HG02981 (cell line): ENCODE data around the gene MFAP4.

ENCODE experiments used
- ATAC-seq: cut with Tn5 transposase; IDR thresholded peaks from one replicate; pipeline ENCODE4 v1.9.1; 2021; ENCODE audit warnings: mild to moderate bottlenecking, moderate library complexity; ENCODE audit not compliant: unreplicated experiment

Gene MFAP4

DNA sequence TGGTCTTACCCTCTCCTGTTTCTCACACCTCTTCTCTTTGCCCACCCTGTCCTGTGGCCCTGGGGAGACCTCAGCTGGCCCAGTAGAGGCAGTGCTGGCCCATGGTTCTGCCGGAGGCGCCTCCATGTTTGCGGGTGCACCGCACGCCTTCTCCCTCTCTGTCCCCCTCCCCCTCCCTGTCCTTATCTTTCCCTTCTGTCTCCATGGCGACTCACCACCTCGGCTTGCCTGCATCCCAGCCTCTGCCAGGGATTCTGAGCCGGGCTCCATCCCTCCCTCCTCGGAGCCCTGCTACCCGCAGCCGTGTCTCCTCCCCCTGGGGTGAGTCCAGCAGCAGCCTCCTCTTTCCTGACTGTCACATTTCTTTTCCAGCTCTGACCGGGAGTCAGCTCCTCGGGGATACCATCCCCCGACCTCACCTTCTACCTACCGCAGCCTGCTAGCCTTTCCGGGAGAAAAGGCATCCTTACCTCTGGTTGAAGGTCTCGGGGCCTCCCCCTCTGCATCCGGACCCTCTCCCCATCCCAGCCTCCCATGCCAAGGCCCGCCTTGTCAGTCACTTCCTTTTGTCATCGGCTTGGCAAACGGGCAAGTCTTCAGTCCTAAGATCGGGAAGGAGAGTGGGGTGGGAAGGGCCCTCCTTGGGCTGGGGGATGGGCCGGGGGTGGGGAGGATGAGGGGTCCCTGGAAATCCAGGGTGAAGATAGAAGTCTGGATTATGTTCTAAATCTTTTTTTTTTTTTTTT lies 24.1 kb upstream of the MFAP4 start, which contains the start of gene RNF112:
Gene RNF112, plus strand, starts transcription at position 358 of the 746 bp plus-strand sequence. Its CDS starts 177 bp downstream, at position 535.
- no peak for ATAC-seq

GRCh38 chr17:19410091-19410490 lies 23.1 kb upstream of the MFAP4 start:
- no peak for ATAC-seq

DNA sequence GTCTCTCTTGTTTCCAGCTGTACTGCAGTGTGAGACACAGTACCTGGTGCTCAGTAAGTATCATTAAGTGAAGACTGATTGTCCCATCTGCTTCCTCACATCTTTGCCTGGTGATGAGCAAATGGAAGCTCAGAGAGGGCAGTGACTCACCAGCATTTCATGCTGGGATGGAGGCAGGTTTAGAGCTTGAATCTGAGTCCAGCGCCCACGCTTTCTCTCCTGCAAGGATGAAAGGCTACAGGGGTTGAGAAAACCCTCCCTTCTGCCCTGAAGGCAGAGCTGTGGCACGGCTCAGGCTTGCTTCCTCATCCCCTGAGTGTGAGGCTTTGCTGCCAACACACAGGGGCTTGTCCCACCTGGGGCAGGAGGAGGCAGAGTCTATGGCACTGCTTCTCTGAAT lies 22.5 kb upstream of the MFAP4 start:
- ATAC-seq = no peak

GRCh38 chr17:19409066-19409465 lies 22.1 kb upstream of the MFAP4 start:
- no peak for ATAC-seq

DNA sequence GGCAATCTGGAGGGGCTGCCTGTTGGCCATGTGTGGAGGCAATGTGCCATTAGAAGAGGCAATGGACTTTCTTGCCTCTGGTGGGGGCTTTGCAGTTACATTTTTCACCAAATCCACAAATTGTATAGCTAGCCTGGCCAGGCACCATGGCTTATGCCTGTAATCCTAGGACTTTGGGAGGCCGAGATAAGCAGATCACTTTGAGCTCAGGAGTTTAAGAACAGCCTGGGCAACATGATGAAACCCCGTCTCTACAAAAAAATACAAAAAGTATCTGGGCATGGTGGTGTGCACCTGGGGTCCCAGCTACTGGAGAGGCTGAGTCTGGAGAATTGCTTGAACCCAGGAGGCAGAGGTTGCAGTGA lies 21.3 kb upstream of the MFAP4 start:
- no peak for ATAC-seq

DNA sequence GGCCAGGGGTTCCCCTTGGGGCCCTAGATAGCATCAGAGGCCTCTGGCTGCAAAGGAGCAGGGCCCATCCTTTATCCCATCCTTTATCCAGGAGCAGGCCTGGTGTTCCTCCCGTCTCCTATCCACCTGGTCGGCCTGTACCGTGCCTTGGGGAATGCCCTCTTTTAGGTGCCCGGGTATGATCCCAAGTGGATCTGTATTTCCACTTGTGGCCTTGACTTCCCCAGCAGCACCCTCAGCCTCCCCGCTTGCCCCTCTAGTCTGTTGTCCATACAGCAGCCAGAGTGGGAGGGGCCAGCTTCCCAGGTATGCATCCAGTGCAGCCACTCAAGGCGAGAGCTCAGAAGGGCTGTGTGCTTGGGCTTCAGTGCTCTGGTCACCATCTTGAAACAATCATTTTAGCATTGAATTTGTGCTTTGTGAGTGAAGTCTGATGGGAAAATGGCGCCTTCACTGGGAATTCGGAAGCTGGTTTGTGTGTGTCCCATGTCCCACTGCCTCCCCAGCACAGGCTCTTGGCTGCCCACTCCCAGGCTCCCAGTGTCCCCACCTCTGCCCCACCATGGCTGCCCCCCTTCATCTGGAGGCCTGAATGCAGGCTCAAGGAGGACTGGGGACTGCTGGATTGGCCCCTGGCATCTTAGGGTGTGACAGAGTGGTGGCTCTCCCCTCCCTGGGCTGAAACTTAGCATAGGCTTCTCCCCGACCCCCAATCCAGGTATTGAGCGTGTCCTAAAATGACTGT lies 20.8 kb upstream of the MFAP4 start:
- no peak for ATAC-seq

- ATAC-seq = no peak
These were observed 18.1 kb upstream of the MFAP4 start for GRCh38 chr17:19405114-19405513.

GRCh38 chr17:19404264-19404663 lies 17.3 kb upstream of the MFAP4 start:
- no peak for ATAC-seq

- no peak for ATAC-seq
These were observed 16.0 kb upstream of the MFAP4 start for GRCh38 chr17:19403021-19403420.

DNA sequence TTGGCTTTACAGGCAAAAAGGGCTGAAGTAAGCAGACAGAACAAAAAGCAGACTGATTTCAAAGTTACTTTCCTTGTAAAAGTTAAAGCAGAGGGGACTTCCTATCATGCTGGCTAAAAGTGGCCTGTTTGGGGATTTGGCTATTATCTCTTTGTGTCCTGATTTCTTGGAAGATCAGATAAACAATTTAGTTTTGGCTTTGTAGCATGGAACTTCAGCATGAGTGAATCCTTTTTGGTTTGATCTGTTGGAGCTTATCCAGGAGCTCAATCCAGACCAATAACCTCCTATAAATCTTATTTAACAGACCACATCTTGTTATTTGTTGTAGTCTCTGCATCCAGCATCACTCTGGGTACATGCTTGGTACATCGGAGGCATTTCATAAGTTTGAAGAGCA lies 15.2 kb upstream of the MFAP4 start:
- ATAC-seq = no peak

DNA sequence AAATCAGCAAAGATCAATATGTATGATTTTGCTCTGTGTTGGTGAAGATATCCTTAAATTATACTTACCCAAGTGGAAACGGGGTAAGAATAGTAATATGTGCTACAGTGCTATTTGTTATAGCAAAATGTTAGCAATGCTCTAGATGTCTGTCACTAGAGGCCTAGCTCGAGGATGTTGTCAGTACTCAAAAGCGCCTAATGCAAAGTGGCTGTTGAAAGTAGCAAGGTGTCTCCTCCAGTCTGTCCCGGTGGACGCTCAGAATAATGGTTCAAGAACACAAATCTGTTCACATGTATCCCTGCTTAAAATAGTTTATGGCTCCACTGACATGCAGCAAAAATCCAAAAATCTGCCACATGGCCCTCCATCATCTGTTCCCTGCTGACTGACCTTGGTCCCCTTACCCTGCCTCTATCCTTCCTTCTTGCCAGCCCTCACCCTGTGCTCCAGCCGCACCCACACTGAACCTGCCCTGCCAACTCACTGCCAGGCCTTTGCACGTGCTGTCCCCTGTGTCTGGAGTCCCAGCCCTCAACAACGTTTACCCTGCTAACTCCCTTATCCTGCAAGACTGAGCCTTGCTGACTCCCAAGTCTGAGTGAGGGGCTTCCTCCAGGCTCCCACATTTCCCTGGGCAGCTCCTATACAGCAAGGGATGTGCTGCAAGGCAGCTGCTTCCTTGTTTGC lies 14.5 kb upstream of the MFAP4 start:
- no peak for ATAC-seq

GRCh38 chr17:19399750-19400450 lies 12.9 kb upstream of the MFAP4 start:
- no peak for ATAC-seq

DNA sequence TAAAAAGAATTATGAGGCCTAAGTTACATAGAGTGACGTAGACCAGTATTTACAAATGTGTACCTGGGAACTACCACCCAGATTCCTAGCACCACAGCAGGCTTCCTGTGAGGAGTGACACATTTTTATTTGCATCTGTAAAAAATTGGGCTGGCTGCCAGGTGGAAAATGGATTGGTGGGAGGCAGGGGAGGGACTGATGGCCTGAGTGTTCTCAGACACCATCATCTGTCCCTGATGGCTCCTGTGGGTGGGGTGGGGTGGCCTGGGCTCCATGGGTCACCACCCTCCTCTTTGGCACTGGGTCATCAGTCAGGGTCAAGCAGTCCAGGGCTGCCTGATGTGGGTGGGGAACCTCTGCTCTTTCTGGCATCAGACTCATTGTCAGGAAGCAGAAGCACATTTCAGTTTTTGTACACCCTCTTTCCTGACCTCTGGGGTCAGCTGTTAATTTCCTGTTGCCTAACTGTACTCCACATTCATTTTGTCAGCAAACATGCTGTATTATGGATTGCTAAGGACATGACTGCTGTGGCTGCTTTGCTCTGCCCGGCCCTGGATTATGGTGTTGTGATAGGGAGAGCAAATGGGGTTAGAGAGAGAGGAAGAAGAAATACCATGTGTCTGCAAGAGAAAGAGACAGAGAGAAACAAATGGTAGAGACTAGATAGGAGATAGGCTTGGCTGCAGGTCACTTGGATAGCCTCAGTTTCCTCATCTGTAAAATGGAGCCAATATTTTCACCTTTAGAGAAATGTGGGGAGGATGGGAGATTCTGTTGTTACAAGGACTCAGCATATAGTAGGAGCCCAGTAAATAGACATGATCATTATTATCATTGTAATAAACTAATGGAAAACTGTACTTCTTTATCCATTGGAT lies 11.6 kb upstream of the MFAP4 start:
- ATAC-seq = no peak

DNA sequence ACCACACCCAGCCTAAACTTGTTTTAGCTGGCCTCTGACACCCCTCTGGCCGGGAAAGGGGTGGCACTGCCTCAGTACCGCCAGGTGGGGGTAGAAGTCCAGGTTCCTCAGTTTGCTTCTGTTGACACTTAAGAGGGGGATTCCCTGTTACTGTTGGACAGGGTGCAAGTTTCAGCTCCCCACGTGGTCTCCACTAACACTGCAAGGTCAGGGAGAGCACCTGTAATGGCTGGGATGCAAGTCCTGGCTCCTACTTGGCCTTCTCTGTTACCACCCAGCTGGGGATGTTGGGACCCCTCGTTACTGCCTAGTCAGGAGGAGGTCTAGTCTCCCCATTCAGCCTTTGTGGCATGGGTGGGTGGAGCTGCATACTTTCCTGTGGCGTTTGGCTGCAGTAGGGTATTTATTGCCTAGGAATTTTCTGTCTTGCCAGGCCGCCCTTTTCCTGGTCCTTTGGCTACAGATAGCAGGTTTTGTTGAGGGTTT lies 10.6 kb upstream of the MFAP4 start:
- ATAC-seq = no peak

- no peak for ATAC-seq
These were observed 5.3 kb upstream of the MFAP4 start for GRCh38 chr17:19392303-19392702.

GRCh38 chr17:19391432-19391831 lies 4.4 kb upstream of the MFAP4 start:
- ATAC-seq = no peak

- ATAC-seq = no peak
These were observed 4.0 kb upstream of the MFAP4 start for GRCh38 chr17:19390951-19391350.

DNA sequence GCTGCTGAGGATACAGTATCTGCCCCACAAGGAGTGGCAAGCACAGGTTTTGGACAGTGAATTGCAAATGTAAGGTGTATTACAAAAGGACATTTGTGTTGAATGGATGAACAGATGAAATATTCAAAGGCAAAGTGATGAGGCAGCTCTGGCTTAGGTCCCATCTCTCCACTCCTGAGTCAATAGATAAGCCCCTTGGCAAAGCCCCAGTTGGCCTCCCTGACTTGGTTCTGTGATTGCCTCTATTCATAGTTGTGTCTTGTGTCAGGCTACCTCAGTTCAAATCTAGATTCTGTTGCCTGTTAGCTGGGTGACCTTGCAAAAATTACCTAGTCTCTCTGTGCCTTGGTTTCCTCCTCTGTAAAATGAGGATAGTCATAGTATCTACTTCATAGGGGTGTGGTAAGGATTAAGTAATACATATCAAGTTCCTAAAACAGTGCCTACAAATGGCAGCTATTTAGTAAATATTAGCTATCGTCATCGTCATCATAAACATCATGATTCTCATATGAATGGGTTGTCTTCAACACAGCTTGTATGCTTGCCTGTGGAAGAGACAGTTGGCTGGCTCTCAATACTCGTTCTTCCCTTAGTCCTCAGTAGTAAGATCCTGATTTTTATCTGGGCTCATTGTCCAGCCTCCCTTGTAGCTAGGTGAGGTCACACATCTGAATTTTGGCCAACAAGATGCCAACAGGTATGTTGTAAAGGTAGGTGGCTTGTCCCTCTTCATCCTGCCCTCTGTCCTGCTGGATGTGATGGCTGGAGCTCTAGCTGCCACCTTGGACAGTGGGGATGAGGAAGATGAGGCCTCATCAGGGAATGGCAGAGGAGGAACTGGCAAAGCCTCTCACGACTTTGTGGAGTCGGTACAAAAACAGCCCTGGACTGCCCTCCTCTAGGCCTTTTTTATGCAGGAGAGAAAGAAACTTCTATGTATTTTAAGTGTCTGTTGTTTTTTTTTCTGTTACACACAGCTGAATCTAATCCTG lies 2.1 kb upstream of the MFAP4 start:
- ATAC-seq = no peak
